NCI-H2196 (cell line): Measurements from ENCODE around the gene RGS6.

Experiments used
- DNase-seq: peaks from one replicate; lab custom pipeline; 2025; ENCODE audit not compliant: unreplicated experiment; lab: John Stamatoyannopoulos, UW

The RGS6 gene

DNA sequence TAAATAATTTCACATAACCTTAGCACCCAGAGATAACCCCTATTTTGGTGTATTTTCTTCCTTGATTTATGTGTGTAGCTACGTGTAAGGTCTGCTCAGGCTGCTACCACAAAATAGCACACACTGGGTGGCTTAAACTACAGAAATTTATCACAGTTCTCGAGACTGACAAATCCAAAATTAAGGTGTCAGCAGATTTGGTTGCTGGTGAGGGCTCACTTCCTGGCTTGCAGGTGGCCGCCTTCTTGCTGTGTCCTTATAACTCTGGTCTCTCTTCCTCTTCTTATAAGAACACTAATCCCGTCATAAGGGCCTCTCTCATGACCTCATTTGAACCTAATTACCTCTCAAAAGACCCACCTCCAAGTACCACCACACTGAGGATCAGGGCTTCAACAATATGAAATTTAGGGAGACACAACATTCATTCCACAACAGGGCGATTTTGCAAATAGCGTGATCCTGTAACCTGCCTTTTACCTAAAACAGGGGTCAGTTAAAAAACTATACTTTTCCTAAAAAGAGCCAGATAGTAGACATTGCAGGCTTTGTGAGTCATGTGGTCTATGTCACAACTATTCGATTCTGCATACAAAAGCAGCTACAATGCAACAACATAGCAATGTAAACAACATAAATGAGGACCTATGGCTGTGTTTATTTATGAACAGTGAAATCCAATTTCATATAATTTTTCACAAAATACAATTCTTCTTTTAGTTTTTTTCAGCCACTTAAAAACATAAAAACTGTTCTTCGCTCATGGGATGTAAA, 589.9 kb downstream of the RGS6 start:
- no peak for DNase-seq

DNA sequence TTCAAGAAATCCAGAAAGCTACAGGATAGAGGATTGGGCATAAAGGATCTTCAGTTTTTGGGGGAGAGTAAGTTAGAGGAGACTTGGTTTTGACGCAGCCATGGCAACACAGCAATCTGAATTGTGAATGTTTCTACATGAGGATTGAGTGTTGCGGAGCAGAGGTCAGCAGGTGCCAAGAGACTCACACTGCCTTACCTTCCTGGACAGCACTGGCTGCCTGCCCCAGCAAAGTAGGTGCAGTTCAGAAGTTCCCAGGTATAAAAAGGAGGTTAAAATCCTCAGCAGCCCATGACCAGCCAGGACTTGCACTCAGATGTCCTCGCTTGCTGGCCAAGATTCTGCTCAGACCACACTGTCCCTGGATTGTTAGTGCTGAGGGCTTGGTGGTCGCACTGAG, 590.6 kb downstream of the RGS6 start:
- no peak for DNase-seq

DNA sequence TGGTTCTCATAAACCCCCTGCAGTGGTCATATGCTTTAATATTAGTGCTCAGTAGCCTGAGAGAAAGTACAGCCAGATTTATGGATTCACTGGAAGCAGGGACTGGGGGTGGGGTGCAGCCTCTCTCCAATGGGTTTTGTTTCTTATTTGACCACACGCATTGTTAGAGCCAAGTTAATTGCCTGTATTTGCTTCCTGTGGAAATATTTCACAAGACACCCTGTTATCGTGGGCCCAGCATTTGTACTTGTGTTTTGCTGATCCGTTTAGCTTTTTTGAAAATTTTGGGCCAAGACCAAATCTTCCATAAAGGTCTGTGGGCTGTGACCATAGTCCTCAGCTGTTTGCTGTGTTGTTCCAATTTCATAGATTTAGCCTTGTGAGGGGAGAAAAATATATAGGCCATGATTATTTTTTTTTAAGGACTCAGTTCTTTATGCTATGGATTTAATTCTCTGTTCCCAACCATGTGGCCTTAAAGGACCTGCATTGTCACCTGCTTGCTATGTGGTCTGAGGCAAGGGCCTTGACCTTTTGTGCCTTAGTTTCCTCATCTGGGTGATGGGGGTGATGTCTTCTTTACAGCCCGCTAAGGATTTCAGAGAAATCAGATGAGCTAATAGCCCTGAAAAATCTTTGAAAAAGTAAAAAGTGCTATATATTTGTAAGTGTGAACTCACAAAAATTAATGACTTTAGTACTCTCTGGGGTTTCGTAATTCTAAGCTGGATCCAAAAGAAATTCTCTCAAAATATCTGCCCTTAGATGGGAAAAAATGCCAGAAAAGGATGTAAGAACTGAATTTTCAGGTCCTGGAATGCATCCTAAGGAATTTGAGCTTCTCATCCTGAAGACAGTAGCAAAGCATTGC, 591.4 kb downstream of the RGS6 start:
- no peak for DNase-seq

DNA sequence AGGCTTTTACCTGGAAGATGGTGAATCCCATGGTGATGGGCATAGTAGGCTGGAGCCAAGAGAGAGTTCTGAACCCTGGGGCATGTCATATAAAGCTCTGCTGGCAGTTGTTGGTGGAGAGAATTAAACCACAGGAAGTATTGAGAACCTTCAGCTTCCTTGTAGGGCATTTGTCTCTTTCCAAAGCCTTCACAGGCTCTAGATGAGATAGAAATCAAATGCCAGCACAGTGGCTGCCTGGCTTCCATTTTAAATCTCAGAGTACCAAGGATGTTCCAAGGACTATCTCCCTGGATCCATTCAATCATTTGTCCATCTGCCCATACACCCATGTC, 592.0 kb downstream of the RGS6 start:
- no peak for DNase-seq

DNA sequence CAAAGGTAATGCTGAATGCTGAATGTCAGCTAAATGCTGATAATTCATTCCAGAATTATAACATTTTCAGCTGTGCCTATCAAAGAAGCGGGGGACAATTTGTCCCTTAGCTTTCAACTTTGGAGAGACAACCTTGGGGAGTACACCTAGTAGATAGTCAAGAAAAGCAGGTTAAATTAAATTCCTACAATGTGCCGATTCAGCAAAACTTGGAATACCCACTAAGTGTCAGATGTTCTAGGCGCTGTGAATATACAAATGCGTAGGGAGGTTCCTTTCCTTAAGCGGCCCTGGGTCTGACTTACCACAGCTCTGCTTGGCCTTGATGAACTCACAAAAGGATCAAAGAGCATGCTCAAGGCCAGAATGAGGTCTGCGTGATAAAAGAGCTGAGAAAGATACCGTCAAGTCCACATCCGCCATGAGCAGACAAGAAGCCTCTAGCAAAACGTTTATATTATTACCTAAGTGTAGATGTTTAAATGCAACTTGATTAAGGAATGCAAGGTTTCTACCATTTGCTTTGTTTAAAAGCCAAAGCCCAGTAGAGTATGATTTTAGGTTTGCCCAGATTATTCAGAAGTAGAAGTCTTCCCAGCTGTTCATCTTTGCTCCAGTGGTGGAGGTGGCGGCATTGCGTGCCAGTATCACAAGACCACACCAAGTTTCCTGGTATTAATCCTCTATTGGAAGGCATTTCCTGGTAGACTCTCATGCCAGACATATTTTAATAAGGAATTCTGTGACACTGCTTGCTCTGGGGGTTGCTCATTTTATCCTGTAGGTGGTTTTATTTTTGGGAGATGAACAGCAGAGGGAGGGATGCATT, 593.1 kb downstream of the RGS6 start:
- DNase-seq: no peak

DNA sequence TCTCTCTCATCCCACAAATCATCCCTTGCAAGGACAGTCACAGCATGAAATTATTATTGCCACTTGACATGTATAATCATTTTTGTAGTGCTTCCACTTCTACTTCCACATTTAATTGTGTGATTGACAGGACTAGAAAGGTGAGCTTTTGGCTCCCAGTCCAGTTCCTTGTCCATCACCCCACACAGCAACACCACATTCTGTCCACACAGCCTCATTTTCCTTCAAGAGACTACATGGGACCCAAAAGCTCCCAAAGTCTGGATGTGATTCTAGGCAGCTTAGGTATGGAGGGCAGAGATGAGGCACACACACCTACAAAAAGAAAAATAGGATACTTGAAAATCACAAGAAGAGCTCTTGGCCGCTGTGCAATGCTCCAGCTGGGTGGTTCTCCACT, 595.4 kb downstream of the RGS6 start:
- DNase-seq: no peak

DNA sequence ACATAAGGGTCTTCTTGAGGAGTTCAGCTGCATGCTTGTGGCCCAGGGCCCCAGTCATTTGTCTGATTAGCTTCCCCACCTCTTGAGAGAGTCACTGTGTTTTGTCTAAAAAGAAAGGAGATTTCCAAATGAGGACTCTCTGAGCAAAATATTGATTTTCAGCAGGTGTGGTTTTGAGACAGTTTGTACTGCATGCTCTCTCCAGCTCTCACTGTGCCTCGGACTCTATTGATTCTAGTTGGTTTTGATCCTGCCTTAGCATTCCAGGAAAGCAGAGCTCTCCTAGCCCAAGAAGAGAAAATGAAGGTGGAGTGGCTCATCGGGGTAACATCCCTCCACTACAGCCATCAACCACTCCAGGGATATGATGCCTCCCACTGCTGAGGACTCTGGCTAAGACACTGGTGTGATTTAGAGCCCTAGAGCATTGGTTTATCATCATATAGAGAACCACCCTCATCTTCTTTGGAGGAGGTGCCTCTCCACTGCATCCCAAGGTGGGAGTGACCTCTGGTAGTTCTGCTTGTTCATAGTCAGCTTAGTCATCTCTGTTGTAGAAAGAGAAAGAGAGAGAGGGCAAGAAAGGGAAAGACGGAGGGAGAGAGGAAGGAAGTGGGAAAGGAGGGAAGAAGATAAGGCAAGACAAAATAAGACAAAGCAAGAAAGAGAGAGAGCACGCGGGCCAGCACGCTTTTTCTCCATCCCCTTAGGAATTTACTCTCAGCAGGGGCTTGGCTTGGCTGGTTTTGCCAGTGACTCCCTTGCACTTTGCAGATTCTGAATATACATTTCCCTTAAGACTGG, 596.0 kb downstream of the RGS6 start:
- no peak for DNase-seq

DNA sequence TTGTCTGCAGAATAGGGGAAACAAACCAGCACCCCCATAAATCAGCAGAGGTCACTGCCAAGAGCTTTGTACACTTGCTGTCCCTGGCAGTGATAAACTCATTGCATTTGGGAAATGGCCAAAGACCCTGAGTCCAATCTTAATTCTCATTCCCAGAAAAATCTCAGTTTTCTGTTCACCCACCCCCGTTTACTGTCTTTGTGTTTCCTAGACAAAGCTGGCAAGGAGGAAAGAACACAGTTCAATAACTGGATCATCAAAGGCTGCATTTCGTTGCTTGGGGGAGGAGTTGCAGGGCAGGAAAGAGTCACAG, 596.6 kb downstream of the RGS6 start:
- no peak for DNase-seq

DNA sequence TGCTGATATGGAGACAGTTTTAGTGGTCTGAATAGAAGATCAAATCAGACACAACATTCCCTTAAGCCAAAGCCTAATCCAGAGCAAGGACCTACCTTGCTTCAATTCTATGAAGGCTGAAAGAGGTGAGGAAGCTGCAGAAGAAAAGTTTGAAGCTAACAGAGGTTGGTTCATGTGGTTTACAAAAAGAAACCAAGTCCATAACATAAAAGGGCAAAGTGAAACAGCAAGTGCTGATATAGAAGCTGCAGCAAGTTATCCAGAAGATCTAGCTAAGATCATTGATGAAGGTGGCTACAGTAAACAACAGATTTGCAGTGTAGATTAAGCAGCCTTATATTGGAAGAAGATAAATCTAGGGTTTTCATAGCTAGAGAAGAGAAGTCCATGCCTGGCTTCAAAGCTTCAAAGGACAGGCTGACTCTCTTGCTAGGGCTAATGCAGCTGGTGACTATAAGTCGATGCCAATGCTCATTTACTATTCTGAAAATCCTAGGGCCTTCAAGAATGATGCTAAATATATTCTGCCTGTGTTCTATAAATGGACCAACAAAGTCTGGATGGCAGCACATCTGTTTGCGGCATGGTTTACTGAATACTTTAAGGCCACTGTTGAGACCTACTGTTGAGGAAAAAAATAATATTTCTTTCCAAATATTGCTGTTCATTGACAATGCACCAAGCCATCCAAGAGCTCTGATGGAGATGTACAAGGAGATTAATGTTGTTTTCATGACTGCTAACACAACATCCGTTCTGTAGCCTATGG, 600.6 kb downstream of the RGS6 start:
- no peak for DNase-seq

DNA sequence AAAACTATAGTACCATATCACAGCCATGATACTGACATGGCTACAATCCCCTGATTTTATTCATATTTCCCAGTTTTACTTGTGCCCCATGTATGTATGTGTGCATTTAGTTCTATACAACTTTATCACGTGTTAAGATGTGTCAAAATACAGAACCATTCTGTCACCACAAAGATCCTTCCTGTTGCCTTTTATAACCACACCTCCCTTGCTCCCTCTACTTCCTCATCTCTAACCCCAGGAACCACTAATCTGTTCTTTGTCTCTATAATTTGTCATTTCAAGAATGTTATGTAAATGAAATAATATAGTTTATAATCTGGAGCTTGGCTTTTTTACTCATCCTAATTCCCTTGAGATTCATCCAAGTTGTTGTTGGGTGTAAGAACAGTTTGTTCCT, 603.3 kb downstream of the RGS6 start:
- DNase-seq: no peak

DNA sequence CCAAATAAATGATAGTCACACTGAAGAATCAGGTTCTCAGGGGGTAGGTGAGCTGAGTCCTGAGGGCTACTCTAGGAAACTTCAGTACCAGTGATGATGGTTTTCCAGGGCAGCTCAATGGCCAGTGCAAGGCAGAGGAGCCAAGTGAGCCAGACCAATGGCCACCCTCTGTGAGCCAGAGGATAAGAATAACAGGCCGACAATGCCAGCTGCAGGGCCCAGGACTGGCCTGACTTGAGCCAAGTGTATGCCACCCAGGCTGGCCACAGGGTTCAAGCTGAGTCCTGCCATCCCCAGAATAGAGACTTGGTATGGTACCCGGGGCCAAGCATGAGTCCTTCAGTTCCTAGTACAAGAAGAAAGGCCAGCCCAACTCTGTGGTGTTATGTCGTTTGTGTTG, 606.2 kb downstream of the RGS6 start:
- no peak for DNase-seq

DNA sequence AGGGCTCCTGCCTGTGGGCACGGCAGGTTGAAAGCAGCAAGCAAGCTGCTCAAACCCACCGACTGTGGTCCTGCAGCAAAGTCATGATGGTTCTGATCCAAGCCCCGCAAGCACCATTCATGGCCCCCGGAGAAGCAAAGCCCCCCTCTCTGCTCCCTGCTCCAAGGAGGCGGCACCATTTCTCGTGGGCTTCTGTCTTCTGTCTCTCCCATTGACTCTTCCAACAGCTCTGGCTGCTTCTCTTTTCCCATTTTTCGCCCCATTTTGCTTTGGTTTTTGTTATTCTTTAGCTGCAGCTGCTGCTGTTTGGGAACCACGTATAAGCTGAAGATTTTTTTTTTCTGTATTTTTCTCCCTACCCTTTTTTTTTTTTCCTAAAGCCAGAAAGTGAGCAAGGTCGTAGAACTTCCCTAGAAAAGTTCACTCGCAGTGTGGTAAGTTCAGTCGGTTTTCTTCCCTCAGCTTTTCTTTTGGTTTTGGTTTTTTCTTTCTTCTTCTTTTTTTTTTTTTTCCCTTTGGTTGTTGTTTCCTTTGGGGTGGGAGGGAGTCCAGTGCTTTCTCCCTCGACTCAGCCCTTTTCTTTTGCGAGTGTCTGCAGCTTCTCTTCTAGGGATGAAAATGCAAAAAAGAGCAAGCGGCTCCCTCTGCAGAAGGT, 607.6 kb downstream of the RGS6 start:
- DNase-seq: no peak

DNA sequence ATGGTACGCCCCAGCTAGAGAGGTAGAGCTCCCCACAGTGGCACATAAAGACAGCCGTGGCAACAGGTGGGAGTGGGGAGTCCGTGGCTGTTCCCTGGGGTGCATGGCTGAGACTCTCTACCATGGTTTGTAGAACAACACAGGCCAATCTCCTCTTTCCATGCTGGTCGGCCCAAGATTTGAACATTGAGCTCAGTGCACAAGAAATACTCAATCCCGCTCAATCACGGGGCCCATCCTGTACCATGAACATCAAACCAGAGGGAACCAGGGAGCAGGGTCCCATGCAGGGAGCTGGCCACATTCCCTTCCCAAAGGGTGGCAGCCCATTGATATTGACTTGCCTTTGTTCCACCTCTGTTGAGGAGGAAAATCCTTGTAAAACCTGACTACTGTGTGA, 608.6 kb downstream of the RGS6 start:
- no peak for DNase-seq

DNA sequence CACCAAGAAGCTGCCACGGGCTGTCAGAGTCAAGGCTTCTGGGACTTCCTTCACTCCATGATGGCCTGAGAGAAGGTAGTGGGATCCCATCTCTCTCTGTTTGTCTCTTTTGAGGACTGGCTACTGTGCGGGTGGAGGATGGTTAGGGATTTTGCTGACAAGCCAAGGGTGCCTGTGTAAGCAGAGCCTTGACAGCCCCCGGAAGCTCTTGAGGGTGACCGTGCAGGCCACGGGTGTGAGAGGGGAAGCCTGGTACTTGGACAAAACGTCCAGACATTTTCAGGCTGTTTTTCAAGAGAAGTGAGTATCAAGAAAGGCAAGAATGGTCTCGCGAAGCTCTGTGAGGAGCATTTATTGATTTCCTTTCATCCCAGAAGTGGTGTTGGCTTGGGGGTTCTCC, 609.3 kb downstream of the RGS6 start:
- DNase-seq: no peak

DNA sequence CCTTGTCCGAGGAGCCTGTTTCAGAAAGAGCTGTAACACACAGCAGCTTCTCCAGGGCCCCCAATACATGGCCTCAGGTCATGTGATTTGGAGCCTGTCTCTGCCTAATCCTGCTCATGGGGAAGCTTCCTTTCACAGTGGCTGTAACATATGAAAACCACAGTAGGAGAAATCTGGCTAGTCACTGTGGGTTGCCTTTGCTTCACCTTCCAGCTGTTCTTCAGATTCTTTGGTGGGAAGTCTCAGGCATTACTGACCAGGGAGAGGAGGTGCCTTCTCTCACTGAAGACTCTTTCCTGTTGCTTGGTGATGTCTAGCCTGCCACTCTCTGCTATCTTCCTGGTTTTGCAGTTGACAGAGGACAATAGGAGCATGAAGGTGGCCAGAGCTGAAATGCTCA, 611.1 kb downstream of the RGS6 start:
- DNase-seq: no peak

DNA sequence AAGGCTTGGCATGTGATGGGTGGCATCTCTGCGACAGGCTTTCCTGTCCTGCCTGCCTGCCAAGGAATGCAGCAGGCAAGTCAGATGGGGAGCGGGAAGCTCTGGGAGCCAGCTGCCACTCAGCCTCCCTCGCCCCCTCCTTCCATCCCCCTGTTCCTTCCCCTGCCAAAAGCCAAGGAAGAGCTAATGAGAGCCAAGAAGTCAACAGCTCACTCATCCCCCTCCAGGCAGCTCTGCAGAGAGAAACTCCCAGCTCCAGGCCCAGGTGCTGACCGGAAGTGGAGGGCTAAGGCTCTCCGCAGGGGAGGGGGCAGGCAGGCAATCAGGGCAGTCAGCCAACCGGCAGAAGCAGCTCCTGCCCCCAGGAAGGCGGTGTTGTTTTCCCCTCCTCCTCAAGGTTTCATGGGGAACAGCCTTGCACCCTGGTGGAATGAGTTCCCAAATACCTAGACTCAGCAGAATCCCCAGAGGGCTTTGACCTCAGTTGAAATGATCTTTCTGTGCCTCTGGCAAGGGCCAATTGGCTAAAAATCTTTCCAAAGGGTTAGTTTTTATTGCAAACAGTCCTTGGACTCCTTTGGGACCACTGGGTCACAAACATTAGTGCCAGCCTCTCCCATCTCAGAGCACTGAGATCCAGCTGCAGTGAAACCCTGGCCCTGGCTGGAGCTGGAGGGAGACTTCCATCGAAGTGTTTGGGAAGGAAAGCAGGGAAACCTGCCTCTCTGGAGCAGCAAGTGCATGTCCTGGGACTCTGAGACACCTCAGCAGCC, 612.6 kb downstream of the RGS6 start:
- no peak for DNase-seq

DNA sequence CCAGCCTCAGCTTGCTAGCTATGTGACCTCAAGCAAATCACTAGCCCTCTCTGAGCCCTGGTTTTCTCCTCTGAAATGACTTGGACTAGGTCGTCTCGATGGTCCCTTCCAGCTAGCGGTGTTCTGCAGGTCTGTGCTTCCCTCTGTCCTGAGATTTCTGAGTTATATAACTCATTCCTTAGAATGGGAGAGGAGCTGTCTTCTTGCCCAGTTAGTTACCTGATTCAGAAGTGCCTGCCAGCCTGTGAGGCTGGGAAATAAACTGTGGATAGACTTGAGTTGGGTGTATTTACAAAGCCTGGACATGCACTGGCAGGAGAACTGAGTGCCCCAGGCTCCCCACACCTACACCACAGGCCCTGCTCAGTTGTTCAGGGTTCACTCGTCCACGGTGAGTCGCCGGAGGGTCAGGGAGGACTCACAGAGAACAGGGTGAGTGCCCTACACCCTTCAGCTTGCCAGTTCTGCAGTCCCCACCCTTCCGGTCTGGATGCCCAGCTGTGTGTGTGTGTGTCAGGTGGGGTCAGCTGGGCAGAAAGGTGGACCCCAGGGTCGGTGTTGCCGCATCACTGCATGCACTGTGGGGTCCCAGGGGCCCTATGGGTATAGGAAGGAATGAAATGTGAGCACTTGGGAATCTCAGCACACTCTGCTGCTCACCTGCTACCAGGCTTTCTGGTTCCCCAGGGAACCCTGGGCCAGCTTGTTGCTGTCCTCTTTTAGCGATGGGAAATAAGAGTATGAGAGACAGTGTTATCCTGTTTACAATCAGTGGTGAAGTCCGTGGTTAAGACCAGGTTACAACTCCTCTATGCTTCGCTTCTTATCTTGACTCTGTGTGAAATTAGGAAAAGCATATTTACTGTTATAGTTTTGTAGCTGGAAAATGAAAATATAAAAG, 613.4 kb downstream of the RGS6 start:
- DNase-seq: no peak
